NCI-H2107 treated with DMSO at 0.1 percent for 48 hours (cell line): ENCODE data around the gene HDAC1.

Source experiments
- DNase-seq: peaks from one replicate; lab custom pipeline; 2025; ENCODE audit not compliant: unreplicated experiment; lab: John Stamatoyannopoulos, UW

HDAC1 gene

DNA sequence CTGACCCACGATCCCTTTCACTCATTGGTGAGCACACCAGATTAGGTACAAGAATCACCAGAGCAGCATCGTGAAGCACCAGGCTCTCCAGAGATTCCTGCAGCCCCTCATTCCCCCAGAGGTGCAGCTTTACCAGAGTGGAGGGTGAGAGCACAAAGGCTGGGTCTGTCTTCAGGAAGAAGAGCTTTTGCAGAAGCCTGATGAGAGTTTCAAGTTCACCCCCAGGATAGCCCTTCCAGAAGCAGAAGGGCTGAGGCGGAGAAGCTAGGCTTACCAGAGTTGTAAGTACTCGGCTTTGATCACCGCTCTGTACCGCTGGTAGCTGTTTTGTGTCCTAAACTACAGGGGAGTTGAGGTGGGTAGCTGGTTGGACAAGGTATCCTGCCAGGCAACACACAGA, 73.6 kb downstream of the HDAC1 start:
- DNase-seq, result no peak

DNA sequence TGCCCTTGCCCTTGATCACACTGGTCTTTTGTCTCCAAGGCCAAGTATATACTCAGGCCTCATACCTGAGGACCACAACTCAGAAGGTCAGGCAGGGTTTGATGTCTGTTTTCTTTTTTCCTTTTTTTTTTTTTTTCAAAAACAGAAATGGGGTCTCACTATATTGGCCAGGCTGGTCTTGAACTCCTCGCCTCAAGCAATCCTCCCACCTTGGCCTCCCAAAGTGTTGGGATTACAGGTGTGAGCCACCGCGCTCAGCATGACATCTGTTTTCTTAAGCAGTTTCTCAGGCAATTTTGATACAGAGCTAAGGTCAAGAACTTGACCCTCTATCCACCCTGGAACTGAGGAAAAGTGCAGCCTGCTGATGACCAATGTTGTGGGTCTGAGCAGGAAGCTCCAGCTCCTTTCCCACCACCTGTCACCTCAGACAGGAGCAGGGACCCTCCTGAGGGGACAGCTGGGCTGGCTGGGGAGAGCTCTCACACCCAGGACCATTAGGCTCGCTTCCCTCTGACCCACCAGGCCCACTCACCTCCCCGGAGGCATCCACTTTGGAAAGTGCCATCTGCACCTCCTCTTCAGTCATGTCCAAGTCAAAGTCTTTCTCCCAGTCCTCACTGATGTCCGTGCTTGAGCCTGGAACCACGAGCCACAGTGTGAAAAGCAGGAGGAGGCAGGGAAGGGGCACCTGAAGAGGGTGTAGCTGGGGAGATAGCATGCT, 76.2 kb downstream of the HDAC1 start:
- no peak for DNase-seq

DNA sequence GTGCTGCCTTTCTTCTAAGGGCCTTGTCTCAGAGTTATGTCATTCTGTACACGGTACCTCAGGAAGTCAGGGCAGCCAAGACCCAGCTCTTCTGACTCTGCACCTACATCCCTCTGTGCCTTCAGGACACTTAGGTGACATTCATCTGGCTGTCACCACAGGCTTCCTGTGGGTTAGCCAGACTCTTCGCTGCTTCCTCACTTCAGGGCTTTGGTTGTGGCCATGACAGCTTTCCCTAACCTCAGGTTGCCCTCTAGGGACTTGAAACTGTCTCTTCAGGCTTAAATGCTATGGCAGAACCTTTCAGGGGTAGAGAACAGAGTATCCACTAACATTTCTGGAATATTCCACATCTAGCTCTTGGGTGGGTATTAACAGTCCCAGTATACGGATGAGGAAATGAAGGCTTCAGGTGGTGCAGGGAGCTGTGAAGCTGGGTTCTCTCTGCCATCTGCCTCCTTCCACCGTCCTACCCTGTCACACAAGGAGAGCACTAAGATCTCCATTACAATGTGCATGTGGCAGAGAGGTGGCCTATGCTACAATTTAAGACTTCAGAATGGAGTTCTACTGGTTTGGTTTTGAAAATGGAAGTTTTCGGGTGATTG, 80.4 kb downstream of the HDAC1 start:
- no peak for DNase-seq

DNA sequence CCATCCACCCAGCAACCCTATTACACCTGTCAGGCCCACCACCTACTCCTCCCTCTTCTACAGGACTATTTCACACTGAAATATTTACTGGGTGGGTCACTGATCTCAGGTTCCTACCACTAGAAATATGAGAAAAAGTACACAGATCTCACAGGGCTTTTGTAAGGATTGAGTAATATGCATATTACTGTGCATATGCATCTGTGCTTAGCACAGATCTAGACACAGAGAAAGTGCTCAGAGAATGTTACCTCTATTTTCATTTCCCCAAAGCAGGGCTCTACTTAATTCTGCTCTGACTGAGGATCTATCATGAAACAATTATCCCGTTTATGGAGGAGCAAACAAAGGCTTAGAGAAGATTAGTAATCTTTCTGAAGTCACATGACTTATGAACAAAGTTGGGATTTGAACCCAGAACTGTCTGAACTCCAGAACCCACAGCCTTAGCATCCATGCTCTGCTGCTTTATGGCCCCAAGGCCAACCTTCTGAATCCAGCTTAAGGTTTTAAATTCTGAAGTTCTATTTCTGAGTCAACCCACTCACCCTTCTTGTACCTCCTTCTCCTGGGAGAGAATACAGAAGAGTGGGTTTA, 82.2 kb downstream of the HDAC1 start:
- no peak for DNase-seq

DNA sequence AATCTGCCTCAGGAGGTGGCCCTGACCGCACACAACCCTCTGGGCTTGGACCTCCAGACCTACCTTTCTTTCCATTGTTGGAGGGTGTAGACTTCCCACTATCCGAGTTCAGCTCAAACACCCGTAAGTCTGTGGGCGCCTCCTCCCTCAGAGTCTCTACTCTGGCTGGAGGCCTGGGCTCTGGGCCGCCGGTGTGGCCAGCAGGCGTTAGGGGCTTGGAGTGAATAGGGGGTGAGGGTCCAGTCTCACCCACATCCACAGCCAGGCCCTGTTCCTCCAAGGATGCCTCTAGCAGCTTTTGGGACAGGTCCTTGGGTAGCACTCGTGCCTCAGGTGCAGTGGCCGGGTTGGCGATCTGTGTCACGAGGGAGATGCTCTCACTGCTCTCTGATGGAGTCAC, 84.3 kb downstream of the HDAC1 start:
- no peak for DNase-seq

DNA sequence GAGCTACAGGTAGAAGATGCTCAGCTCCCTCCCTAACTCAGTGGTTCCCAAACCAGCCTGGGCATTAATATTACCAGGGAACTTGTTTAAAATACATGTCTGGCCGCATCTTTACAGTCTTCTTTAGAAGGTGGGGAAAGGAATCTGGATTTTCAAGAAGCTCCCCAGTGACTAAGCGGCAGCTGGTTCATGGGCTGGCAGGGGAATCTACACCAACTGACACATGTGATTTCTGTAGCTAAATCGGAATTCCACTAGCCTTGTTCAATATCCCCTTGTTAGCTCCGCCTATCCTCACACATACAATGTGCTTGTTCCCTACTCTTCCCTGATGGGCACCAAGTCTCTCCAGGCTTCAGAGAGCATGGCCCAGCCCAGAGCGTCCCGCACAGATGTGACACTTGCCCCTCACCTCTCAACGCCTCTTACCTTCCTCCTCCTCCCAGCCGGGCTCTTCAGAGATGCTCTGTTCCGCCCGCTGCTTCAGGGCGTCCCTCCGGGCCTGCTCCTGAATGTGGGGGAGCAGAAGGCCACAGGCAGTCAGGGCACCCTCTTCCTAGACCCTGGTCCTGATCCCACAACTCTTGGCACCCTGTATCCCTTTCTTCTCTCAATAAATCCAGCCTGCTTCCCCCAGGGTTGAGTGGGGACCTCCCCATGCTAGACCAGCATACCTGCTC, 85.8 kb downstream of the HDAC1 start:
- DNase-seq, result no peak

DNA sequence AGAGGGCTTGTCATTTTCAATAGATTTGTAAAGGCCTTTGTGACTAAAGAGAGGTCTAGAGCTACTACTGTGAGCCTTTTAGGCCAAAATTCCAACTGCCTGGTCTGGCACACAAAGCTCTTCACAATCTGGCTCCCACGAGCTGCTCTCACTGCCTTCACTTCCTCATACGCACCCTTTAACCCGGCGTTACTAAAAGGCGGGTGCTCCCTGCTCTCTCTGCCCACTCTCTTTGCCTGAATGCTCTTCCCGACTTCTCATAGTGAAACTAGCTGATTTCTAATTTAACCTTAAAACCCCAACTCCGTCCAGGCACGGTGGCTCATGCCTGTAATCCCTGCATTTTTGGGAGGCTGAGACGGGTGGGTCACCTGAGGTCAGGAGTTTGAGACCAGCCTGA, 88.2 kb downstream of the HDAC1 start:
- no peak for DNase-seq
